Keratinocyte (primary cell): Measurements from ENCODE around the gene SLC44A5. TPM values are rescaled to one million over a fixed set of nuclear protein-coding genes. Genes with fewer than 3 reads are reported as not detected.

ENCODE experiments used
- DNase-seq: peaks from one replicate; pipeline ENCODE4 v3.0.0-alpha.2; 2011; ENCODE audit warnings: low read depth, missing footprints, low spot score
- FAIRE-seq: peaks from 2 replicates; lab custom pipeline; 2011; peaks lifted over from hg19 to GRCh38; lab: Jason Lieb, UNC
- H2AFZ ChIP-seq: 2 replicates; pipeline ENCODE4 v1.6.0; 2012; ENCODE audit warnings: low read length, control low read depth, inconsistent platforms; ENCODE audit not compliant: control insufficient read depth
- H3K27ac ChIP-seq: 2 replicates; pipeline ENCODE4 v1.5.1; 2011; ENCODE audit warnings: low read length; ENCODE audit not compliant: control insufficient read depth, insufficient read depth
- H3K27me3 ChIP-seq: 3 replicates; pipeline ENCODE4 v1.6.0; 2011; ENCODE audit warnings: low read length; ENCODE audit not compliant: control insufficient read depth, insufficient read depth; ENCODE audit errors: extremely low read depth
- H3K36me3 ChIP-seq, 2 experiments: 2 replicates in 1 of 2; 3 replicates in 1 of 2; pipeline ENCODE4 v1.5.1; 2011; ENCODE audit warnings: low read length in 2 of 2, mild to moderate bottlenecking in 1 of 2; ENCODE audit not compliant: control insufficient read depth in 2 of 2, insufficient read depth in 2 of 2; ENCODE audit errors: extremely low read depth in 1 of 2
- H3K4me1 ChIP-seq: 3 replicates; pipeline ENCODE4 v1.5.1; 2011; ENCODE audit warnings: low read length; ENCODE audit not compliant: control insufficient read depth, insufficient read depth; ENCODE audit errors: extremely low read depth
- H3K4me2 ChIP-seq: 3 replicates; pipeline ENCODE4 v1.6.0; 2011; ENCODE audit warnings: low read depth, low read length; ENCODE audit not compliant: control insufficient read depth, insufficient read depth; ENCODE audit errors: extremely low read depth
- H3K4me3 ChIP-seq, 3 experiments: fragments of 200-600 bp in 1 of 3; sonication (generic) in 1 of 3; 2 replicates in 2 of 3; 3 replicates in 1 of 3; pipeline ENCODE4 v1.5.1; 2011 to 2016; ENCODE audit warnings: low read length in 3 of 3, mild to moderate bottlenecking in 3 of 3, control low read depth in 2 of 3, inconsistent platforms in 1 of 3, low read depth in 1 of 3, mixed read lengths in 1 of 3, mixed run types in 1 of 3, moderate library complexity in 1 of 3; ENCODE audit not compliant: control insufficient read depth in 2 of 3, insufficient read depth in 2 of 3; ENCODE audit errors: extremely low read depth in 1 of 3
- H3K79me2 ChIP-seq: 2 replicates; pipeline ENCODE4 v1.6.0; 2012; ENCODE audit warnings: low read length; ENCODE audit not compliant: control insufficient read depth, insufficient read depth
- H3K9ac ChIP-seq: 3 replicates; pipeline ENCODE4 v1.6.0; 2011; ENCODE audit warnings: low read length; ENCODE audit not compliant: control insufficient read depth, insufficient read depth; ENCODE audit errors: extremely low read depth
- H3K9me1 ChIP-seq: 3 replicates; pipeline ENCODE4 v1.6.0; 2011; ENCODE audit warnings: low read length; ENCODE audit not compliant: control insufficient read depth, insufficient read depth; ENCODE audit errors: extremely low read depth
- H3K9me3 ChIP-seq: 2 replicates; pipeline ENCODE4 v1.5.1; 2012; ENCODE audit warnings: low read depth, low read length; ENCODE audit not compliant: control insufficient read depth
- H4K20me1 ChIP-seq: 3 replicates; pipeline ENCODE4 v1.6.0; 2011; ENCODE audit warnings: low read length; ENCODE audit not compliant: control insufficient read depth, insufficient read depth; ENCODE audit errors: extremely low read depth
- EZH2 ChIP-seq: IDR thresholded peaks from one replicate; pipeline ENCODE4 v1.6.1; 2012; ENCODE audit warnings: inconsistent platforms, mild to moderate bottlenecking, low read length, moderate library complexity
- dilution Hi-C: fragments of 300-500 bp; cut with MboI; formaldehyde crosslinking; loops from one replicate; pipeline ENCODE4 v1.7.0; 2020; ENCODE audit warnings: low sequenced_read_pairs; ENCODE audit not compliant: extremely low pct_ligation_motif_present
- polyA plus RNA-seq, 5 experiments: library from polyadenylated mRNA; depleted of rRNA in 3 of 5; stranded (reverse) in 3 of 5; stranded (forward) in 1 of 5; unstranded in 1 of 5; fragments of >200 nt; gene quantifications; 1 replicate in 1 of 5; 2 replicates in 3 of 5; 3 replicates in 1 of 5; pipeline versions ENCODE4 v1.2.1 to v1.2.3, GENCODE V29; 2011 to 2012; ENCODE audit warnings: missing spikeins in 2 of 5, low read depth in 1 of 5, low replicate concordance in 1 of 5
- TF ChIP-seq, protein P1 (sequence below), 3 experiments: IDR thresholded peaks in 1 of 3; conservative IDR thresholded peaks in 1 of 3; optimal IDR thresholded peaks in 1 of 3; 2 replicates in 2 of 3; 3 replicates in 1 of 3; pipeline versions ENCODE3 to v1.5.1; 2011; ENCODE audit warnings: low read length in 3 of 3, mild to moderate bottlenecking in 3 of 3, moderate library complexity in 2 of 3, control low read depth in 1 of 3, inconsistent platforms in 1 of 3; ENCODE audit not compliant: insufficient read depth in 2 of 3; ENCODE audit errors: extremely low read depth in 1 of 3

Gene SLC44A5
- polyA plus RNA-seq, 1 donor (not counting 4 experiments of a cell fraction or from before 2014, with no cell fraction given), result 0.72 TPM

DNA sequence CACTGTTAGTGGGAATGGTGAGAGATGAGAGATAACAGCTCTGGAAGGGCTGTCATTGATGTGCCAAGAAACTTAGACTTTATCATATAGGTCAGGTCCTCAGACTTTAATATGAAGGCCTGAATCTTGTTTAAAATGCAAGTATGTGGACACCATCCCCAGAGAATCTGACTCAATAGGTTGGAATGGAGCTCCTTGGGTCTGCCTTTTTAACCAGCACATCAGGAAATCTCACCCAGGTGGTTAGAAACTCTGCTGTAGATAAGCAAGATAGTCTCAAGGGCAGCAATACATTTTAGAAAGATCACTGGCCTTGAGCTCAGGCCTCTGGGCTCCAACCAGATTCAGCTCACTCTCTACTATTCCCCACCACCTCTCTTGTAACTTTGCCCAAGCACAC lies 180.4 kb downstream of the SLC44A5 start:
- no peaks in the 10 kb centered on the region for H3K9me3 ChIP-seq
- H3K4me2 ChIP-seq, result no peak overlapping the region
- no peak overlapping the region for H3K27ac ChIP-seq
- no peaks in the 10 kb centered on the region for H3K79me2 ChIP-seq
- H3K9me1 ChIP-seq, result no peaks in the 10 kb centered on the region
- no peak for DNase-seq
- dilution Hi-C loops, result no loop called here
- H3K4me1 ChIP-seq, result no peaks in the 10 kb centered on the region
- no peak for FAIRE-seq
- H4K20me1 ChIP-seq, result no peaks in the 10 kb centered on the region
- TF ChIP-seq, protein P1, sequence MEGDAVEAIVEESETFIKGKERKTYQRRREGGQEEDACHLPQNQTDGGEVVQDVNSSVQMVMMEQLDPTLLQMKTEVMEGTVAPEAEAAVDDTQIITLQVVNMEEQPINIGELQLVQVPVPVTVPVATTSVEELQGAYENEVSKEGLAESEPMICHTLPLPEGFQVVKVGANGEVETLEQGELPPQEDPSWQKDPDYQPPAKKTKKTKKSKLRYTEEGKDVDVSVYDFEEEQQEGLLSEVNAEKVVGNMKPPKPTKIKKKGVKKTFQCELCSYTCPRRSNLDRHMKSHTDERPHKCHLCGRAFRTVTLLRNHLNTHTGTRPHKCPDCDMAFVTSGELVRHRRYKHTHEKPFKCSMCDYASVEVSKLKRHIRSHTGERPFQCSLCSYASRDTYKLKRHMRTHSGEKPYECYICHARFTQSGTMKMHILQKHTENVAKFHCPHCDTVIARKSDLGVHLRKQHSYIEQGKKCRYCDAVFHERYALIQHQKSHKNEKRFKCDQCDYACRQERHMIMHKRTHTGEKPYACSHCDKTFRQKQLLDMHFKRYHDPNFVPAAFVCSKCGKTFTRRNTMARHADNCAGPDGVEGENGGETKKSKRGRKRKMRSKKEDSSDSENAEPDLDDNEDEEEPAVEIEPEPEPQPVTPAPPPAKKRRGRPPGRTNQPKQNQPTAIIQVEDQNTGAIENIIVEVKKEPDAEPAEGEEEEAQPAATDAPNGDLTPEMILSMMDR (optimal IDR thresholded peaks at IDR 0.05 in 1 of 3, IDR thresholded peaks at IDR 0.05 in 1 of 3, conservative IDR thresholded peaks at IDR 0.05 in 1 of 3; ENCODE audit: extremely low read depth in 1 of 3, insufficient read depth in 2 of 3, low read length in 3 of 3), result no peak
- TF ChIP-seq EZH2, result no peak
- H3K27me3 ChIP-seq, result no peaks in the 10 kb centered on the region
- H3K36me3 ChIP-seq, result no peaks in the 10 kb centered on the region
- H2AFZ ChIP-seq, result no peak overlapping the region
- H3K9ac ChIP-seq, result no peak overlapping the region
- no peak overlapping the region for H3K4me3 ChIP-seq

DNA sequence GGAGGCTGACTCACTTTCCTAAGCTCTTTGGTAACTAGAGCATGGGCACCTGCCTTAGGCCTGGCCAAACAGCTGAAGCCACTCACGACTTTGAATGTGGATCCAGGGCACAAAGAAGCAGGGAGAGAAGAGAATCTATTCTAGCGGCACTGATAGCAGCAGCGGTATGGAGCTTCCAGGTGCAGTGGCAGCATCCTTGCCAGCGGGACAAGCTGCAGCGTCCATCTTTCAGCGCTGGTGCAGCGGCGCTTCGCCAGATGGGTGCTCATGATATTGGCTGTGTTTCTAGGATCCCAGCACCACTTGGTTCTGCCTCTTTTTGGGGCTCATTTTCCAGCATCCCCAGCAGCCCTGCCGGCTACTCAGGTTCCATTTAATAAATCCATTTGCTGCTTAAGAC lies 184.2 kb downstream of the SLC44A5 start:
- H3K9ac ChIP-seq, result no peak overlapping the region
- no peak overlapping the region for H2AFZ ChIP-seq
- no peaks in the 10 kb centered on the region for H3K79me2 ChIP-seq
- FAIRE-seq (no peak), DNase-seq (no peak)
- no peak overlapping the region for H3K27ac ChIP-seq
- no peaks in the 10 kb centered on the region for H4K20me1 ChIP-seq
- no peaks in the 10 kb centered on the region for H3K36me3 ChIP-seq
- no peaks in the 10 kb centered on the region for H3K9me1 ChIP-seq
- no peaks in the 10 kb centered on the region for H3K27me3 ChIP-seq
- TF ChIP-seq EZH2, result no peak
- TF ChIP-seq, protein P1 (optimal IDR thresholded peaks at IDR 0.05 in 1 of 3, IDR thresholded peaks at IDR 0.05 in 1 of 3, conservative IDR thresholded peaks at IDR 0.05 in 1 of 3; ENCODE audit: extremely low read depth in 1 of 3, insufficient read depth in 2 of 3, low read length in 3 of 3), result no peak
- no peaks in the 10 kb centered on the region for H3K9me3 ChIP-seq
- H3K4me3 ChIP-seq, result no peak overlapping the region
- no peak overlapping the region for H3K4me2 ChIP-seq
- no peaks in the 10 kb centered on the region for H3K4me1 ChIP-seq
- dilution Hi-C loops, result no loop called here
